Fibroblast of villous mesenchyme (primary cell): ENCODE results near the gene EDN2. TPM values are rescaled to one million over a fixed set of nuclear protein-coding genes. Genes with fewer than 3 reads are reported as not detected.

Experiments used
- DNase-seq: peaks from one replicate; pipeline ENCODE4 v3.0.0-alpha.2; 2010; ENCODE audit warnings: low read depth
- H3K4me3 ChIP-seq: 2 replicates; pipeline ENCODE4 v1.5.1; 2011; ENCODE audit warnings: low read depth, mild to moderate bottlenecking, low read length
- CTCF ChIP-seq: IDR thresholded peaks from 2 replicates; pipeline ENCODE4 v1.5.1; 2012; ENCODE audit warnings: low read depth, mild to moderate bottlenecking, low read length; ENCODE audit not compliant: insufficient read depth
- total RNA-seq: library from RNA; depleted of rRNA; stranded (reverse); fragments of >200 nt; gene quantifications from 2 replicates; pipeline ENCODE4 v1.2.3, GENCODE V29; 2012

Gene EDN2
- total RNA-seq, 1 donor, result not detected

GRCh38 chr1:41479000-41479807 is 5.3 kb downstream of the EDN2 start:
- no peak for TF ChIP-seq CTCF
- H3K4me3 ChIP-seq, result no peak overlapping the region
- peak; percentile 42 for DNase-seq

- no peak for DNase-seq
- no peak overlapping the region for H3K4me3 ChIP-seq
- TF ChIP-seq CTCF, result no peak
Observed at GRCh38 chr1:41478118-41478748, 6.2 kb downstream of the EDN2 start.

- TF ChIP-seq CTCF, result no peak
- H3K4me3 ChIP-seq, result no peak overlapping the region
- DNase-seq, result no peak
Observed at GRCh38 chr1:41476807-41477361, 7.6 kb downstream of the EDN2 start.

GRCh38 chr1:41475859-41476567 is 8.5 kb downstream of the EDN2 start:
- no peak for DNase-seq
- no peak for TF ChIP-seq CTCF
- no peak overlapping the region for H3K4me3 ChIP-seq

GRCh38 chr1:41475346-41475745 is 9.1 kb downstream of the EDN2 start:
- TF ChIP-seq CTCF, result no peak
- DNase-seq, result no peak
- H3K4me3 ChIP-seq, result no peak overlapping the region

GRCh38 chr1:41474490-41475271 is 9.8 kb downstream of the EDN2 start:
- no peak for TF ChIP-seq CTCF
- no peak for DNase-seq
- H3K4me3 ChIP-seq, result no peak overlapping the region
